ENCODE results near the gene STOML1.

- no peak for TF ChIP-seq POLR2A (IDR thresholded peaks at IDR 0.05; ENCODE audit: low read depth, low read length)
- no peak for TF ChIP-seq TAF1 (IDR thresholded peaks at IDR 0.05; ENCODE audit: borderline replicate concordance, low read depth, low read length)
Measured at GRCh38 chr15:73931441-73931840, 60.7 kb downstream of the STOML1 start.

Data from GM12892 (cell line).